RKO (cell line): ENCODE data around the gene ADGRV1.
"Not testable (repeated sequence)": the region's sequence is repeated elsewhere in the genome, so short reads cannot be mapped to it uniquely, and the experiment has no call there.

Experiments used
- DNase-seq: peaks from one replicate; pipeline ENCODE4 v3.0.0-alpha.2; 2016; ENCODE audit warnings: low spot score

The ADGRV1 gene

GRCh38 chr5:90650767-90651166, 92.2 kb downstream of the ADGRV1 start:
- no peak for DNase-seq

GRCh38 chr5:90654215-90654614, 95.6 kb downstream of the ADGRV1 start:
- DNase-seq: no peak

DNA sequence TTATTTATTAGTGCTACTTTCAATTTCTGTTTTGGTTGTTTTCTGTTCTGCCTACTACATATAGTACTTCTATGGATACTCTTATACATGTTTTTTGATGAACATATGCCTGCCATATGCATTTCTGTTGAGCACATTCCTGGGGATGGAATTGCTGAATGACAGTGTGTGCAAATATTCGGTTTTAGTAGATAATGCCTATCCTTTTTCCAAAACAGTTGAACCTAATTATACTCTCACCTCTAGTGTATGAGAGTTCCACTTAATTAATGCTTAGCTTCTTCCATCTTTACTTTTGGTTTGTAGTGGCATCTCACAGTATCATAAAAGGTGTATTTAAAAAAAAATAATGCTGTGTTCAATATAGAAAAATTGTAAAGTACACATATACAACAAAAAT, 96.8 kb downstream of the ADGRV1 start:
- DNase-seq: no peak

DNA sequence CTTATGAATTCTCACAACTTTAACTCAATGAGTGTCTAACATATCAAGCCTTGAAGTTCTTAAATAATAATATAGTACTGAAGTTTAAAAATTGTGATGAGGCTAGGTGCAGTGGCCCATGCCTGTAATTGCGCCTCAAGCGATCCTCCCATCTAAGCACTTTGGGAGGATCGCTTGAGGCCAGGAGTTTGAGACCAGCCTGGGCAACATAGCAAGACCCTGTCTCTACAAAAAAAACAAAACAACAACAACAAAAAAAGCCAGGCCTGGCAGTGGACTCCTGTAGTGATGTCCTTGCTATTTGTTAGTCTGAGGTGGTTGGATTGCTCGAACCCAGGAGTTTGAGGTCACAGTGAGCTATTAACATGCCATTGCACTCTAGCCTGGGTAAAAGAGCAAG, 98.4 kb downstream of the ADGRV1 start:
- DNase-seq: no peak

GRCh38 chr5:90657788-90658187, 99.2 kb downstream of the ADGRV1 start:
- no peak for DNase-seq

DNA sequence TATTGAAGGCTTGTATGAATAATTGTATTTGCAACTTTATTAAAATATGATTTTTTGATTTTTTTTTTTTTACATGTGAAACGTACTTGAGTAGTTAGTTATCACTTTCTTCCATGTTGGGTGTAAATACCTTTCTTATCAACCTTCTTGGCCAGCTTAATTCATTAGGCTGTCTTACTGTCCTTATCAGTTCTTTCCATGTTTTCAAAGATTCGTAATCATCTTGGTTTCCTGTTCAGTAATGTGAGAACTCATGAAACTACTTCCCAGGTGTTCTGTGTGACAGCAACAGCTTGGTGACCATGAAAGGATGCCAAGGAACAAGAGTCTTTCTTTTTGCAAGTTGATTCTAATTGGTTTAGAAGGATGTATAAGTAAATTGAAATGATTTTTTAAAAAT, 100.0 kb downstream of the ADGRV1 start:
- DNase-seq: no peak

DNA sequence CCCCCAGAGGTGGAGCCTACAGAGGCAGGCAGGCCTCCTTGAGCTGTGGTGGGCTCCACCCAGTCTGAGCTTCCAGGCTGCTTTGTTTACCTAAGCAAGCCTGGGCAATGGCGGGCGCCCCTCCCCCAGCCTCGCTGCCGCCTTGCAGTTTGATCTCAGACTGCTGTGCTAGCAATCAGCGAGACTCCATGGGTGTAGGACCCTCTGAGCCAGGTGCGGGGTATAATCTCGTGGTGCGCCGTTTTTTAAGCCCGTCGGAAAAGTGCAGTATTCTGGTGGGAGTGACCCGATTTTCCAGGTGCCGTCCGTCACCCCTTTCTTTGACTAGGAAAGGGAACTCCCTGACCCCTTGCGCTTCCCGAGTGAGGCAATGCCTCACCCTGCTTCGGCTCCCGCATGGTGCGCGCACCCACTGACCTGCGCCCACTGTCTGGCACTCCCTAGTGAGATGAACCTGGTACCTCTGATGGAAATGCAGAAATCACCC, 109.5 kb downstream of the ADGRV1 start:
- not testable (repeated sequence) for DNase-seq

- no peak for DNase-seq
Measured at GRCh38 chr5:90675222-90675621, 116.6 kb downstream of the ADGRV1 start.

- DNase-seq: no peak
Measured at GRCh38 chr5:90680921-90681563, 122.4 kb downstream of the ADGRV1 start.

DNA sequence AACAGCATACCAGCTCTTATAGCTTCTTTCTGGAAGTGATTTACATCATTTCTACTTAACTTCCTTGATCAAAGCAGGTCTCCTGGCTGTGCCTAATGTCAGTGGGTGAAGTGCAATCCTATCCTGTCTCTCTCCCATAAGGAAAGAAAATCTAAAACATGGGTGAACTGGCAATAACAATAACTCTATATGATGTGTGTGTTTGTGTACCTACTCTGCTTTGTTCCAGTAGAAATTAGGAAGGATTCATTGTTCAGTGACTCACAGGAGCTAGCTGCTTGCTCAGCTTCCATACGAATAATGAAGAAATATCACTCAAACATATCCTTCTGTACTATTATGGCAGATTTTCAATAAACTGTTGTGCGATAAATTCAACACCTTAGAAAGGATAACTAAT, 123.7 kb downstream of the ADGRV1 start:
- no peak for DNase-seq

- DNase-seq: no peak
Measured at GRCh38 chr5:90685425-90686022, 126.9 kb downstream of the ADGRV1 start.

DNA sequence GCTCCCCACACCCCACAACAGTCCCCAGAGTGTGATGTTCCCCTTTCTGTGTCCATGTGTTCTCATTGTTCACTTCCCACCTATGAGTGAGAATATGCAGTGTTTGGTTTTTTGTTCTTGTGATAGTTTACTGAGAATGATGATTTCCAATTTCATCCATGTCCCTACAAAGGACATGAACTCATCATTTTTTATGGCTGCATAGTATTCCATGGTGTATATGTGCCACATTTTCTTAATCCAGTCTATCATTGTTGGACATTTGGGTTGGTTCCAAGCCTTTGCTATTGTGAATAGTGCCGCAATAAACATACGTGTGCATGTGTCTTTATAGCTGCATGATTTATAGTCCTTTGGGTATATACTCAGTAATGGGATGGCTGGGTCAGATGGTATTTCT, 127.8 kb downstream of the ADGRV1 start:
- DNase-seq: not testable (repeated sequence)

DNA sequence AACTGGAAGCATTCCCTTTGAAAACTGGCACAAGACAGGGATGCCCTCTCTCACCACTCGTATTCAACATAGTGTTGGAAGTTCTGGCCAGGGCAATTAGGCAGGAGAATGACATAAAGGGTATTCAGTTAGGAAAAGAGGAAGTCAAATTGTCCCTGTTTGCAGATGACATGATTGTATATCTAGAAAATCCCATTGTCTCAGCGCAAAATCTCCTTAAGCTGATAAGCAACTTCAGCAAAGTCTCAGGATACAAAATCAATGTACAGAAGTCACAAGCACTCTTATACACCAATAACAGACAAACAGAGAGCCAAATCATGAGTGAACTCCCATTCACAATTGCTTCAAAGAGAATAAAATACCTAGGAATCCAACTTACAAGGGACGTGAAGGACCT, 128.9 kb downstream of the ADGRV1 start:
- DNase-seq: not testable (repeated sequence)

DNA sequence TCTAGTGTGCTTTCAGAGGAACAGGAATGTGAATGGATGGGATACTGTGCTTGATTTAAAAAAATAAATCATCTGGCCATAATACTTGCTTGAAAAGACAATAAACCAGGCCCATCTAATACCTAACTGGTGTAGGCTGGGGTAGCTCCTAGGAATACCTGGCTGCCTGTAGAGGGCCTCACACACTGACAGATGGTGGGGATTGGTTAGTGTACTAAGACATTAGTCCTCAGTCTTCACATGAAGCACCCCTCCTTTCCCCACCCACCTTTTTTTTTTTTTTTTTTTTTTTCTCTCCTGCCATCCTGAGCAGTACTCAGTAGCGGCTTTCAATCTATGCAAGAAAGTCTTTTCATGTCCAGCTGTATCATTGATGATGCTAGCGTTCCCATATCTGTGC, 130.5 kb downstream of the ADGRV1 start:
- DNase-seq: no peak

- DNase-seq: no peak
Measured at GRCh38 chr5:90690307-90690706, 131.7 kb downstream of the ADGRV1 start.

DNA sequence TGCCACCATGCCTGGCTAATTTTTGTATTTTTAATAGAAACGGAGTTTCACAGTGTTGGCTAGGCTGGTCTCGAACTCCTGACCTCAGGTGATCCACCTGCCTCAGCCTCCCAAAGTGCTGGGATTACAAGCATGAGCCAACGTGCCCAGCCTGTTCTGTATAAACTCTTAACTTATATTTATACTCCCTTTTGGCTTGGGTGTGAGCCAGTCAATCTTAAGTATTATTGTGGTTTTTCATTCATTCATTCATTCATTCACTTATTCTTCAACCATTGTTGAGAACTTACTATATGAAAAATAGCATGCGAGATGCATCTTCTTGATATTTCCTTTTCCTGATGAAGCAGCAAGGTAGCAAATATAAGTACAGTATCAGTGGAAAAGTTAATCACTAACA, 132.9 kb downstream of the ADGRV1 start:
- no peak for DNase-seq

DNA sequence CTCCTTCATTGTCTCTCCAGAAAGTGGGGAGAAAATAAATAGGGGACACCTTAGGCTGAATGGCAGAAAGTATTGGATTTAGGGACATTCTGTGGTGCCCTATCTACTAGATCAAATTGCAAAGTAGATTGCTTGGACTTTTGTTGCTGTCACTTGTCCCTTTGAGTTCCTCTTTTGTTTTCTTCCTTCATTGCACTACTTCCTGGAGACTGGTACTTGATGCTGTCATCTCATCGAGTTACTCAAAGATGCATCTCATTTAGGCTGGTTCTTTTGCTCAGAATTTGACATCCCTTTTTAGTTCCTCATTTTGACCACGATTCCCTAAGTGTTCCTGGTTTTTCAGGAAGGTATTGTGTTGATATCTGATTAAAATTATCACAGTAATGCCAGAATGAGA, 137.6 kb downstream of the ADGRV1 start:
- DNase-seq: no peak

GRCh38 chr5:90700299-90700698, 141.7 kb downstream of the ADGRV1 start:
- DNase-seq: no peak

DNA sequence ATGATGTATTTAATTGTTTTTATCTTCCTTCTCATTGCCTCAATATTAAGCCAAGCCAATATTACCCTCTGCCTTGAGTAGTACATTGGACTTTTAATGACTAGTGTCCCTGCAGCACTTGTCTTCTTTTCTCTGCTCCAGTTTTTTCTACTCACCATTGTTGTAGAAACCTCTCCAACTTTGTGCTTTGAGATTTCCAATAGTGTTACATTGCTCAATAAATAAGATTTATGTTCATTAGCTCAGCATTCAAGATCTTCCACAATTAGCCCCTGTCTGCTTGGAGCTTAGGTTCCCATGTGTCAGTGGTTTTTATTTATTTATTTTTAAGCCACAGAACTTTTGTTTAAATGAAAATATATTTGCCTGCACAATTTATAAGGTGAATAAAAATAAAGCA, 145.3 kb downstream of the ADGRV1 start:
- no peak for DNase-seq

- no peak for DNase-seq
Measured at GRCh38 chr5:90707698-90708097, 149.1 kb downstream of the ADGRV1 start.

DNA sequence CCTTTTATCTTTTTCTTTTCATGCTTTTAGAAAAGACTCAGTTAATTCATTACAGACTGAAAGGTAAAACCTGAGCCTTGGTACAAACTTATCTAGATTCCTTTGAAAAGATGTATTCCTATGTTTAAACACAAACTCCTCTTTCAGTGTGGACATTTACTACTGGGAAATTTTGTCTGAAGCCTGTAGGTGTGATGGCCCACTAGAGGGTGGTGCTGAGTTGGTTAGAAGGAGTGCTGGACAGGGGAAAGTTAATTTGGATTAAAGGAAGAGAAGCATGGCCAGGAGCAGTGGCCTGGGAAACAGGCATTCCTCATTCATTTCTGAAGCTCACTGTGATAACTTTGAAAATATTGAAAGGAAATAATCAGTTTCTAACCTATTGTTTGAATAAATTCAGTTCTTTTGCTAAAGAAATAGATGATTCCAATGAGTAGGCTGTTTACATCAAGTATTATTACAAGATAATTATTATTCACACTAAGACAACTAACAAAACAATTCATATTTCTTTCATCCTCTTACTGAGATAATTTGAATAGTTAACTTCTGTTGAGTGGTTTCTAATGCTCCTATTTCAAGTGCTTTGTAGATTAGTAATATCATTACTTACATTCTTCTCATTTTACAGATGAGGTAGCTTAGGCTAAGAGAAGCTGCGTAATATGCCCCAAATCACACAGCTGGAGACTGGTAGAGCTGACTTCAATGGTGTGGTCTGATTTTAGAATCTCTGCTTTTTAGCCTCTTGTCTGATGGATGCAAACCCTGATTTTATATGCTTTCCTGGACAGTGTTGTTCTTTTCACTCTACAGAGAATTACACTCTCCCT, 150.9 kb downstream of the ADGRV1 start:
- peak; percentile 72 for DNase-seq

DNA sequence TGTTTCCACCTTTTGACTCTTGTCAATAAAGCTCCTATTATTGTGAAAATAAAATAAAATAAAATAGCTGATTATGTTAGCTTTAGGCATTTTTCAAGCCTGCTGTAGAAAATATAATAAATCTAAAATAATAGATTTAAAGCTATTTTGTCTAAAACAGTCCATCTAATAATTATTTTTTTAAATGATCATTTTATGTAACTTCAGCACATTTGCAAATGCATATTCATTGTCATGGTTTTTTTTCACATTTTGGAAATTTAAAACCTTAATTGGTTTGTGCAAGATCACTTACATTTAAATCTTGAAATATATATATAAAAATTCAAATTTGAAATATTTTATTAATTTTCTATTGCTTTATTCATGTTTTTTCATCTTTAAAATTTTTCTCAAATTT, 159.8 kb downstream of the ADGRV1 start:
- DNase-seq: no peak

GRCh38 chr5:90739567-90739966, 181.0 kb downstream of the ADGRV1 start:
- no peak for DNase-seq
